ENCODE measurements around the gene PBX4.

The PBX4 gene

DNA sequence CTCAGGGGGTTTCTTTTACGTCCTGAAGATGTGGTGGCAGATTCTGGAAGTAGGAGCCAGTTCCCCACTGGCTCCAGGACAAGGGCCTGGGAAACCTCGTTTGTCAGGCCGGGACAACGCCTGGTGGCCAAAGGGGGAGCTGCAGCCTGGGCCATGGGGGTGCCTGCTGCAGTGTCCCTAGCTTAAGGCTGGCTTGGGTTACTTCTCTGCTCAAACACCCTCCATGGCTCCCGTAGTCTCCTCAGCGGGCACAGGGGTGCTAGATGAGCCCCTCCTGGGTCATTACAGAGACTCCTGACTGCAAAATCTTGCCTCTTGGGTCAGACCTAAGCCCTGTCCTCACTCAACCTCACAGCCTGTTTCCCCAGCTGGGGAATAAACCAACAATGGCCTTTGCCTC lies 65.7 kb downstream of the PBX4 start:
- no peak for DNase-seq

- DNase-seq = no peak
These were observed 66.7 kb downstream of the PBX4 start for GRCh38 chr19:19551853-19552192.

- DNase-seq = no peak
These were observed 67.3 kb downstream of the PBX4 start for GRCh38 chr19:19550972-19551852.

- no peak for DNase-seq
These were observed 68.0 kb downstream of the PBX4 start for GRCh38 chr19:19550485-19550929.

DNA sequence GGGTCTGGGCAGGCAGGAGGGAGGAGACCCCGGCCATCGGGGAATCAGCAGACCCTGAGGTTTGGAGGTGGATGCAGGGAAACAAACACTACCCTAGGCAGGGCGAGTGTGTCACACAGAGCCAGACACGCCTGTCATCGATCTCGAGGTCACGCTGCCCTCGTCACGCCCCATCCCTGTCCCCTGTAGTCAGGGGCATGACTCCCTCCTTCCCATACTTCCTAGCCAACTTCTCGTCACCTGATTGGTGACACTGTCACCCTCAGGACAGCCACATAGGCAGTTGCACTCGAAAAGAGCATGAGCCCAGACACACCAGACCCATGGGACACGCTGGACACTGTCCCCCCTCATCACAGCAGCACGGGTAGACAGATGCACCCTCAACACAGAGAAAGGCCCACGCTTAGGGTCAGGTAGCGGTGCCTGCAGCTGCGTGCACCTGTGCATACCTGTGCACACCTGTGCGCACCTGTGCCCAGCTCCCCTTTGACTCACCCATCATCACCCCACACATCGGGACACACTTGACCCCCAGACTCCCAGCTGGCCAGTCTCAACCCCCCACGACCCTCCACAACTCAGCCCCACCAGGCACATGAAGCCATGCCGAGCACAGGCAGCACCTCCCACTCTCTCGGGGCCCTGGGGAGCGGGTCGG lies 68.6 kb downstream of the PBX4 start:
- DNase-seq = no peak

- DNase-seq = no peak
These were observed 69.3 kb downstream of the PBX4 start for GRCh38 chr19:19548915-19549759.

DNA sequence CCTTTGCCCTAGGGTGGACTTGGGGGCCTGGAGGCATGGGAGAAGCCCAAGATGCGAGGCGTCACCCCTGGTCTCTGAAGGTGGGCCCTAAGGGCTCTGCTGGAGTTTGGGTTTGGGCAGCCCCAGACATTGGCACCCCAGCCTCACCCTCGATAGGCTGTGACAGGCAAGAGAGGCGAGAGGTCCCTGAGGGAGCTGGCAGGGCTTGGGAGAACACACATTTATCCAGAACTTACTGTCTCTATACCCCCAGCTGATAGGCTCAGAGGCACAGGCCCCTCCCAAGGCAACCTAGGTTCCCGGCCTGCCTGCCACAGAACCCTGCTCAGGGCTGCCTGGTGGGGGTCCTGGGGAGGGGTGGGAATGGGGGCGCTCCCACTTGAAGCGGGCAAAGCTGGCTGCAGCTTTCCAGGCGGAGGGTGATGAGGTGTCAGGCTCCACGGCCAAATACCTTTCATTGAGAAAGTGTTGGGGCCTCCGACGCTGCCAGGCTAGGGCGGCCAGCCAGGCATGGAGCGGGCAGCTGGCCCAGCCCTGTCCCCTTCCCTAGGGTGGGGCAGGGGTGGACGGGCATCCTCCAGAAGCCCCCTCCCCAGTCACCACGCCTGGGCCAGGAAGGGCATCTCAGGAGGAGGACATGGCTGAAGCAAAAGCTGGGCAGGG lies 70.7 kb downstream of the PBX4 start:
- DNase-seq = no peak

DNA sequence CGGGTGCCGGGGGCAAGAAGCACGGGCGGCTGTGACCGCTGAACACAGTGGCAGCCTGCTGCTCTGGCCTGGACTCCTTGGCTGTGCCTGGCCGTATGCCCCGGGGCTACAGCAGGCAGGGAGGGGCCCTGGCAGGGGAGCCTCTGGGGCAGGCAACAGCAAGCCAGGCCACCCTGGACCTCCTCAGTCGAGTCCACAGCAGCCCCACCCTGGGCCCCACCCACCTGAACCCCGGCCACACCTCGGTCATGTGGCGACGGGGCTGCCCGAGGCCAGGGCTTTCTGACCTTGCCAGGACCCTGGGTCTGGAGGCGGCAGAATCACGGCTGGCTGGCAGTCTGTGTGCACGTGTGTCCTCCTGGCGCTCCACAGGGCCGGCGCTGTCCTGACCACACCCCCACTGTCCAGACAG lies 71.7 kb downstream of the PBX4 start:
- DNase-seq = no peak

DNA sequence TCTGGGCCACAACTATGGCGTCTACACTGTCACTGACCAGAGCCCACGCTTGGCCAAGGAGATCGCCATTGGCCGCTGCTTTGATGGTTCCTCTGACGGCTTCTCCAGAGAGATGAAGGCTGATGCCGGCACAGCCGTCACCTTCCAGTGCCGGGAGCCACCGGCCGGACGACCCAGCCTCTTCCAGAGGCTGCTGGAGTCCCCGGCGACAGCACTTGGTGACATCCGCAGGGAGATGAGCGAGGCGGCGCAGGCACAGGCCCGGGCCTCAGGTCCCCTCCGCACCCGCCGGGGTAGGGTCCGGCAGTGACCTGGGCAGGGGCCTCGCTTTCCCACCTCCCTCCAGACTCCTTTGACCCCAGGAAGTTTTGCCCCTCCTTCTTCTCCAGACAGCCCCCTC lies 72.8 kb downstream of the PBX4 start:
- DNase-seq = no peak

- DNase-seq = no peak
These were observed 73.4 kb downstream of the PBX4 start for GRCh38 chr19:19544954-19545591.

DNA sequence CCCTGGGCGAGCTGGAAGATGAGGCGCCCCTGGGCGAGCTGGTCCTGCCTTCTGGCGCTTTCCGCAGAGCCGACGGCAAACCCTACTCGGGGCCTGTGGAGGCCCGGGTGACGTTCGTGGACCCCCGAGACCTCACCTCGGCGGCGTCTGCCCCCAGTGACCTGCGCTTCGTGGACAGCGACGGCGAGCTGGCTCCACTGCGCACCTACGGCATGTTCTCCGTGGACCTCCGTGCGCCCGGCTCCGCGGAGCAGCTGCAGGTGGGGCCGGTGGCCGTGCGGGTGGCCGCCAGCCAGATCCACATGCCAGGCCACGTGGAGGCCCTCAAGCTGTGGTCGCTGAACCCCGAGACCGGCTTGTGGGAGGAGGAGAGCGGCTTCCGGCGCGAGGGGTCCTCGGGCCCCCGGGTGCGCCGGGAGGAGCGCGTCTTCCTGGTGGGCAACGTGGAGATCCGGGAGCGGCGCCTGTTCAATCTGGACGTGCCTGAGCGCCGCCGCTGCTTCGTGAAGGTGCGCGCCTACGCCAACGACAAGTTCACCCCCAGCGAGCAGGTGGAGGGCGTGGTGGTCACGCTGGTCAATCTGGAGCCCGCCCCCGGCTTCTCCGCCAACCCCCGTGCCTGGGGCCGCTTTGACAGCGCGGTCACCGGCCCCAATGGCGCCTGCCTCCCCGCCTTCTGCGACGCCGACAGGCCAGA lies 74.1 kb downstream of the PBX4 start:
- no peak for DNase-seq

- DNase-seq = no peak
These were observed 74.8 kb downstream of the PBX4 start for GRCh38 chr19:19543640-19544039.

DNA sequence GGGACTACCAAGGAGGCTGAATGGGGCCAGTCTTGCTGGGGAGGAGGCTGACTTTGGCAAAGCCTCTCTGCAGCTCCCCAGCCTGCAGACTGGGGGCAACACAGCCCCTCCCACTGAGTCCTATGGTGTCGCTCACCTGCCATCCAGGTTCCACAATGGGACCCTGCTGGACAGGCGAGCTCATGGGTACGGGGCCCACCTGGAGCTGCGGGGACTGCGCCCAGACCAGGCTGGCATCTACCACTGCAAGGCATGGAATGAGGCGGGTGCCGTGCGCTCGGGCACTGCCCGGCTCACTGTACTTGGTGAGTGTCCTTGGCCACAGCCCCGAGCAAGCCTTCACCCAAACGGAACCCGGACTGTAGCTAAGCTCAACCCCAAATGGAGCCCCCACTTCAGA lies 75.4 kb downstream of the PBX4 start:
- no peak for DNase-seq

- DNase-seq = no peak
These were observed 76.0 kb downstream of the PBX4 start for GRCh38 chr19:19542507-19542906.

DNA sequence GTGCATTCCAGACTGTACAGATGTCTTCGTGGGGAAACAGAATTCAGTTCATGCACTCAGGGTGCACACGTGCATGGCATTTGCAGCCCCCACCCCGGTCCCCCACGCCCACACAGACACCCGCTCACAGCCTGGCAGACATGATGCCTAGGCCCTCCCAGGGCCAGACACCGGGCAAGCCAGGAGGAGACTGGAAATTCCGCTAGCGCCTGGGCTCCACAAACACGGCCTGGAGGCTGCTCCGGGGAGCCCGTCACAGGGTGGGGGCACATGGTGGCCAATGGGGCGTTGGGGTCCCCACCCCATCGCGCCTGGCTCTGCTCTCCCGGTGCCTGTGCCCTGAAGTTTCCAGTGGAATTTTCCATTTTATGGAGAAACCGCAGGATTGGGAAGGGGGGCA lies 76.9 kb downstream of the PBX4 start:
- no peak for DNase-seq

GRCh38 chr19:19540715-19541515 lies 77.6 kb downstream of the PBX4 start:
- no peak for DNase-seq

DNA sequence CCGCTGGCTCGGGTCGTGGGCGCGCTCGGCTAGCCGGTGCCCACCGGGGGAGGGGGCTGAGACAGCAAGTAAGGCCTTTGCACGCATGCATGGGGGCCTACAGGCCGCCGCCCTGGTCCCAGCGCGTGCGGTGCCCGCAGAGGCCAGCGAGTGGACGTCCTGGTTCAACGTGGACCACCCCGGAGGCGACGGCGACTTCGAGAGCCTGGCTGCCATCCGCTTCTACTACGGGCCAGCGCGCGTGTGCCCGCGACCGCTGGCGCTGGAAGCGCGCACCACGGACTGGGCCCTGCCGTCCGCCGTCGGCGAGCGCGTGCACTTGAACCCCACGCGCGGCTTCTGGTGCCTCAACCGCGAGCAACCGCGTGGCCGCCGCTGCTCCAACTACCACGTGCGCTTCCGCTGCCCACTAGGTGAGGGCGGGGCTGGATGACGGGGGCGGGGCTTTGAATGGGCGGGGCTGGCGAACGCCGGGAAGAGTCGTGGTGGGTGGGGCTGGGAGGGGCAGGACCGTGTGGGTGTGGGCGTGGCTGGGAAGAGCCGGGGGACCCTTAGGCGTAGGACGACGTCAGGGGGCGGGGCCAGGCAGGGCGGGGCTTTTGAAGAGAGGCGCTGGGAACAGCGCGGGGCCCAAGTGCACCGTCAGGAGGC lies 78.3 kb downstream of the PBX4 start:
- DNase-seq = no peak

DNA sequence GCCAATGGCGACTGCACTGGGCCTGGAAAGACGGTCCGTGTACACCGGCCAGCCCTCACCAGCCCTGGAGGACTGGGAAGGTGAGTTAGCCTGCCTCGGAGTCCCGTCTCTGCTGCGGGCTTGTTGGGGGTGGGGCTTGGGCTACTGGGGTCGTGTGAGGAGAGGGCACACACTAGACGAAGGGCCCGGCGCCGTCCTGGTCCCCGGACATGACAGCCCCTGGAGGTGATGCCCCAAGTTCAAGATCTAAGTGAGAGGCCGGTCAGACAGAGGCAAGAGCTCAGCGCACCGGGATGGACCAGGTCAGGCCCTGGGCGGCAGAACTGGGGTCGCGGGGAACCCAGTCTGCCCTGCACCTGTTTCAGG lies 78.8 kb downstream of the PBX4 start:
- DNase-seq = no peak

GRCh38 chr19:19538785-19539166 lies 79.7 kb downstream of the PBX4 start:
- no peak for DNase-seq

- peak; percentile 35 for DNase-seq
These were observed 80.3 kb downstream of the PBX4 start, which contains the start of gene CILP2 for GRCh38 chr19:19538061-19538784. CILP2 (plus strand) TSS chr19:19538265; CDS start chr19:19538350, 85 bp downstream.

All from NCI-H774 (cell line).